Gastrocnemius medialis (tissue), 4 donors: ENCODE data around the gene HERPUD1. TPM values are rescaled to one million over a fixed set of nuclear protein-coding genes. Genes with fewer than 3 reads are reported as not detected.

ENCODE experiments used
- ATAC-seq, 2 donors: fragments of 150-250 bp; one replicate each; pipeline ENCODE4 v1.9.1; 2016
- DNase-seq, 2 donors: peaks; one replicate each; pipeline ENCODE4 v3.0.0-alpha.2; 2019
- H3K27ac ChIP-seq, 4 donors: fragments of 200-600 bp; sonication (generic); 1 replicate in 1 of 4; 2 replicates in 3 of 4; pipeline ENCODE4 v1.5.1; 2016 to 2018; ENCODE audit warnings: mild to moderate bottlenecking in 2 of 4, moderate library complexity in 1 of 4
- H3K27me3 ChIP-seq, 3 donors: fragments of 200-600 bp; sonication (generic) in 2 of 3; 1 replicate in 1 of 3; 2 replicates in 2 of 3; pipeline versions ENCODE4 v1.5.1 to v1.6.0; 2016 to 2019; ENCODE audit warnings: mild to moderate bottlenecking in 1 of 3, moderate library complexity in 1 of 3
- H3K36me3 ChIP-seq, 2 donors: fragments of 200-600 bp; sonication (generic) in 1 of 2; one replicate each; pipeline ENCODE4 v1.5.1; 2017 to 2018
- H3K4me1 ChIP-seq, 2 donors: fragments of 200-600 bp; sonication (generic) in 1 of 2; one replicate each; pipeline ENCODE4 v1.5.1; 2016 to 2017; ENCODE audit warnings: mild to moderate bottlenecking in 2 of 2
- H3K4me3 ChIP-seq, 4 donors: fragments of 200-600 bp; sonication (generic) in 3 of 4; 1 replicate in 1 of 4; 2 replicates in 3 of 4; pipeline ENCODE4 v1.5.1; 2016 to 2019; ENCODE audit warnings: mild to moderate bottlenecking in 2 of 4
- H3K9me3 ChIP-seq, 3 donors: fragments of 200-600 bp; sonication (generic) in 2 of 3; 1 replicate in 1 of 3; 2 replicates in 2 of 3; pipeline ENCODE4 v1.5.1; 2016 to 2019
- POLR2A ChIP-seq, 2 donors: fragments of 450-650 bp; IDR thresholded peaks; one replicate each; pipeline ENCODE4 v1.6.1; 2017; ENCODE audit warnings: antibody characterized with exemption in 2 of 2, mild to moderate bottlenecking in 2 of 2, moderate library complexity in 2 of 2
- in situ Hi-C, 4 donors: fragments of 200-750 bp; cut with MboI; loops; one replicate each; pipeline versions ENCODE4 v1.15.0 to v1.8.0; 2017; ENCODE audit warnings: low sequenced_read_pairs in 4 of 4
- intact Hi-C: fragments of 100-400 bp; cut with DNase I; formaldehyde crosslinking; loops from one replicate; pipeline ENCODE4 v1.15.1; 2023; ENCODE audit warnings: low total_unique reads
- total RNA-seq, 4 donors: library from RNA; depleted of rRNA; stranded (reverse); fragments of >200 nt; gene quantifications; one replicate each; pipeline versions ENCODE4 v1.1.0 to v1.2.3, GENCODE V29; 2016
- TF ChIP-seq, protein P1 (sequence below), 5 experiments: fragments of 450-650 bp in 3 of 5; fragments of 200-600 bp in 2 of 5; sonication (generic) in 2 of 5; IDR thresholded peaks in 4 of 5; conservative IDR thresholded peaks in 1 of 5; 1 replicate in 4 of 5; 2 replicates in 1 of 5; pipeline ENCODE4 v1.5.1; 2016 to 2019; ENCODE audit warnings: antibody characterized with exemption in 5 of 5, mild to moderate bottlenecking in 3 of 5, moderate library complexity in 3 of 5

The HERPUD1 gene
- total RNA-seq, 4 donors from 2014 or later: 110 to 281 (median 125) TPM

- intact Hi-C loops (loop anchor here (10.0 kb wide), 1 partner anchor 425 kb away; no protein-coding TSS in a partner anchor), in situ Hi-C loops (no loop called here)
- Histone ChIP-seq H3K4me3 (no peak overlapping the region), H3K4me1 (peaks cover 12 to 15% of the 10 kb centered on the region in 2 donors), H3K9me3 (no peaks in the 10 kb centered on the region), H3K36me3 (peaks cover 4 to 97% of the 10 kb centered on the region in 2 donors), H3K27me3 (no peaks in the 10 kb centered on the region), H3K27ac (no peak overlapping the region)
- TF ChIP-seq, protein P1, sequence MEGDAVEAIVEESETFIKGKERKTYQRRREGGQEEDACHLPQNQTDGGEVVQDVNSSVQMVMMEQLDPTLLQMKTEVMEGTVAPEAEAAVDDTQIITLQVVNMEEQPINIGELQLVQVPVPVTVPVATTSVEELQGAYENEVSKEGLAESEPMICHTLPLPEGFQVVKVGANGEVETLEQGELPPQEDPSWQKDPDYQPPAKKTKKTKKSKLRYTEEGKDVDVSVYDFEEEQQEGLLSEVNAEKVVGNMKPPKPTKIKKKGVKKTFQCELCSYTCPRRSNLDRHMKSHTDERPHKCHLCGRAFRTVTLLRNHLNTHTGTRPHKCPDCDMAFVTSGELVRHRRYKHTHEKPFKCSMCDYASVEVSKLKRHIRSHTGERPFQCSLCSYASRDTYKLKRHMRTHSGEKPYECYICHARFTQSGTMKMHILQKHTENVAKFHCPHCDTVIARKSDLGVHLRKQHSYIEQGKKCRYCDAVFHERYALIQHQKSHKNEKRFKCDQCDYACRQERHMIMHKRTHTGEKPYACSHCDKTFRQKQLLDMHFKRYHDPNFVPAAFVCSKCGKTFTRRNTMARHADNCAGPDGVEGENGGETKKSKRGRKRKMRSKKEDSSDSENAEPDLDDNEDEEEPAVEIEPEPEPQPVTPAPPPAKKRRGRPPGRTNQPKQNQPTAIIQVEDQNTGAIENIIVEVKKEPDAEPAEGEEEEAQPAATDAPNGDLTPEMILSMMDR (IDR thresholded peaks at IDR 0.05 in 4 of 5, conservative IDR thresholded peaks at IDR 0.05 in 1 of 5): no peak
- no peak for TF ChIP-seq POLR2A (IDR thresholded peaks at IDR 0.05)
- DNase-seq (no peak), ATAC-seq (no peak)
Observed at GRCh38 chr16:56939801-56940200, 7.9 kb downstream of the HERPUD1 start.

- no peak overlapping the region for H3K4me3 ChIP-seq
- H3K36me3 ChIP-seq: peaks cover 4 to 95% of the 10 kb centered on the region in 2 donors
- H3K4me1 ChIP-seq: peaks cover 0 to 2% of the 10 kb centered on the region in 2 donors
- intact Hi-C loops (no loop called here), in situ Hi-C loops (no loop called here)
- ATAC-seq (no peak), DNase-seq (no peak)
- H3K27me3 ChIP-seq: no peaks in the 10 kb centered on the region
- H3K27ac ChIP-seq: no peak overlapping the region
- TF ChIP-seq, protein P1 (IDR thresholded peaks at IDR 0.05 in 4 of 5, conservative IDR thresholded peaks at IDR 0.05 in 1 of 5): no peak
- no peak for TF ChIP-seq POLR2A (IDR thresholded peaks at IDR 0.05)
- H3K9me3 ChIP-seq: no peaks in the 10 kb centered on the region
Observed at GRCh38 chr16:56941092-56941491, 9.2 kb downstream of the HERPUD1 start.

GRCh38 chr16:56941856-56942331 lies 10.0 kb downstream of the HERPUD1 start:
- no peak for TF ChIP-seq POLR2A (IDR thresholded peaks at IDR 0.05)
- TF ChIP-seq, protein P1 (IDR thresholded peaks at IDR 0.05 in 4 of 5, conservative IDR thresholded peaks at IDR 0.05 in 1 of 5): no peak
- intact Hi-C loops (no loop called here), in situ Hi-C loops (no loop called here)
- Histone ChIP-seq H3K9me3 (no peaks in the 10 kb centered on the region), H3K36me3 (peaks cover 4 to 91% of the 10 kb centered on the region in 2 donors), H3K4me1 (no peaks in the 10 kb centered on the region), H3K27me3 (no peaks in the 10 kb centered on the region), H3K27ac (no peak overlapping the region), H3K4me3 (no peak overlapping the region)
- ATAC-seq: no peak
- no peak for DNase-seq

DNA sequence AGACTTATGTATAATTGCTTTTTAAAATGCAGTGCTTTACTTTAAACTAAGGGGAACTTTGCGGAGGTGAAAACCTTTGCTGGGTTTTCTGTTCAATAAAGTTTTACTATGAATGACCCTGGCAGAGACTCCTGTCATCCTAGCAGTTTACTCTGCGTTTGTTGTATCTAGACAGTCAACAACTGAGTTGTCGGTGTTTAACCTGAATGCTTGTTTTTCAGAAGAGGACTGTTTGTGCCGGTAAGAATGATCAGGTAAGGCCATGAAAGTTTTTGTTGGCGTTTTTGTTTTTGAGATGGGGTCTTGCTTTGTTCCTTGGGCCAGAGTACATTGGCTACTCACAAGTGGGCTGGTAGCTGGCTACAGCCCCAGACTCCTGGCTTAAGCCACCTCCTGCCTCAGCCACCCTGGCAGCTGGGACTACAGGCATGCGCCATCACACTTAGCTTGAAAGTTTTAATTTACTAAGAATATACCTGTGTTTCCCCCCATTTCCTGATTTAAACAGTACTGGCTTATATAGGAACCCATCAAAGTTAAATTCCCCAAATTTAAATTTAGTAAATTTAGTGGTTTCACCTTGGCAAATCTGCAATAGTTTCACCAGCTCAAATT lies 11.9 kb downstream of the HERPUD1 start:
- no peaks in the 10 kb centered on the region for H3K27me3 ChIP-seq
- TF ChIP-seq, protein P1 (IDR thresholded peaks at IDR 0.05 in 4 of 5, conservative IDR thresholded peaks at IDR 0.05 in 1 of 5): no peak
- TF ChIP-seq POLR2A (IDR thresholded peaks at IDR 0.05): no peak
- no peak overlapping the region for H3K4me3 ChIP-seq
- H3K9me3 ChIP-seq: no peaks in the 10 kb centered on the region
- no peaks in the 10 kb centered on the region for H3K4me1 ChIP-seq
- no peak overlapping the region for H3K27ac ChIP-seq
- intact Hi-C loops (no loop called here), in situ Hi-C loops (no loop called here)
- no peak for DNase-seq
- H3K36me3 ChIP-seq: peaks cover 2 to 76% of the 10 kb centered on the region in 2 donors
- ATAC-seq: no peak
